GM12873 (cell line): ENCODE data around the gene ELAC1.

Experiments used
- CTCF ChIP-seq: IDR thresholded peaks from 2 replicates; pipeline ENCODE4 v1.5.1; 2012; ENCODE audit warnings: low read depth, mild to moderate bottlenecking, moderate library complexity, low read length, control low read depth; ENCODE audit not compliant: insufficient read depth; ENCODE audit errors: missing control alignments

Gene ELAC1

GRCh38 chr18:51011709-51012108 is 43.9 kb downstream of the ELAC1 start:
- no peak for TF ChIP-seq CTCF

- TF ChIP-seq CTCF: no peak
These were observed 44.6 kb downstream of the ELAC1 start for GRCh38 chr18:51012441-51012840.

- TF ChIP-seq CTCF: no peak
These were observed 45.4 kb downstream of the ELAC1 start for GRCh38 chr18:51013259-51013658.

DNA sequence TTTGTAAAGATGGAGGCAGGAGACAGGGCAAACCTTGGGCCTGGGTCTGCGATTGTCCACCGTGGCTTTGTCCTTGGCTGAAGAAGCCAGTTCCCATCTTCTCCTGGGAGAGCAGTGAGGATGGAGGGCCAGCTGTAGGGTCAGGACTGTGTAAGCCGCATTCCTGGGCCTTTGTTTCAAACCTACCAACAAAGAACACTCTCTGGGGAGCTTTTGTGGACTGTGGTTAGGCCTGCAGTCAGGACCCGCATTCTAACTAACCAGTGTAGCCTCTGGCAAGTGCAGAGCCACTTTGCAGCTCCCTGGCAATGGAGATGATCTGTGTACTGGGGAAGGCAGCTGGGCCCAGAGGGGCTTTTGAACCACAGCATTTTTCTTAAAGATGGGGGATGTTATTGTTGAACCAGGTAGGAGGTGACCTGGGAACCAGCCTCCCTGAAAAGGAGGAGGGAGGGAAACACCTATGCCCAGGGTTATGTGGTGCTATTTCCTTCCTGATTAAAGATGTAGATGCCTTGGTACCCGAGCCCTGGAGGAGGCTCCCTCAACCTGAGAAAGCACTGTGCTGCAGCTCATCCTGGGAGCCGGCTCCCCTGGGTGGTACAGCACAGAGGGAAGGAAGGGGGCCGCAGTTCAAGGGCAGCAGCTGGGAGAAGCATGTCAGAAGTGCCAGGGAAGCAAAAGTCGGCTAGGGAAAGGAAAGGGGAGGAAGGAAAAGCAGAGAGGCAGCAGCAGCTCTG is 49.5 kb downstream of the ELAC1 start:
- no peak for TF ChIP-seq CTCF

DNA sequence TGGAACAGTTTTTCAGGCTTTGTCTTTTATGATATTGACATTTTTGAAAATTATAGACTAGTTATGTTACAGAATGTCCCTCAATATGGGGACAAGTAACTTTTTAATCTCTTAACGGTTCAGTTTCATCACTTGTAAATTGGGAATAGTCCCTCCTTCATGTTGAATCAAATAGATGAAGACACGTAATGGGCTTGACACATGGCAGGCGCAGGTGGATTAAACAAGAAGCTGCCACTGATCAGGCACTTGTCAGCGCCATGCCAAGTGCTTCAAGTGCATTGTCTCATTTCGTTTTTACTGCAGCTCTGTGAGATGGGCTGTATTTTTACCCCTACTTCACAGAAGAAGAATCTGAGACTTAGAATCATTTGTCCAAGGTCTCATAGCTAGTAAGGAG is 52.7 kb downstream of the ELAC1 start:
- no peak for TF ChIP-seq CTCF

GRCh38 chr18:51021226-51021965 is 53.6 kb downstream of the ELAC1 start:
- TF ChIP-seq CTCF: no peak

GRCh38 chr18:51025512-51025911 is 57.7 kb downstream of the ELAC1 start:
- no peak for TF ChIP-seq CTCF
